A549 (cell line): ENCODE data around the gene FCSK. TPM values are rescaled to one million over a fixed set of nuclear protein-coding genes. Genes with fewer than 3 reads are reported as not detected.
"Not testable (repeated sequence)": the region's sequence is repeated elsewhere in the genome, so short reads cannot be mapped to it uniquely, and the experiment has no call there.

Experiments
- ATAC-seq, 2 experiments: fragments of 200-7000 bp in 1 of 2; fragments of >200 bp in 1 of 2; cut with Nextera tagmentation in 1 of 2; cut with Tn5 transposase in 1 of 2; 3 replicates each; pipeline versions ENCODE4 v1.8.0 to v1.9.1; 2018 to 2020; ENCODE audit warnings: mild to moderate bottlenecking in 1 of 2, moderate library complexity in 1 of 2
- CTCF ChIA-PET: fragments of 300-600 bp; sonication (Branson Sonifier 250); formaldehyde crosslinking; extraction: SDS; loops from one replicate; lab custom pipeline; 2021; ENCODE audit warnings: antibody characterized with exemption, inconsistent platforms; lab: Yijun Ruan, JAX
- POLR2A ChIA-PET: fragments of 350-600 bp; formaldehyde crosslinking; extraction: SDS; loops from one replicate; lab custom pipeline; 2021; ENCODE audit warnings: antibody characterized with exemption, inconsistent platforms; lab: Yijun Ruan, JAX
- DNase-seq, 2 experiments: peaks; one replicate each; pipeline versions ENCODE4 v3.0.0 to v3.0.0-alpha.2; 2011 to 2016; ENCODE audit warnings: low read depth in 1 of 2, low spot score in 1 of 2
- FAIRE-seq: peaks from 2 replicates; lab custom pipeline; 2011; peaks lifted over from hg19 to GRCh38; lab: Jason Lieb, UNC
- H3K27ac ChIP-seq, 2 experiments: fragments of >200 bp; sonication (Bioruptor Twin); formaldehyde crosslinking; 3 replicates each; pipeline ENCODE4 v1.5.1; 2016 to 2017
- H3K4me1 ChIP-seq: fragments of >200 bp; sonication (Bioruptor Twin); formaldehyde crosslinking; 3 replicates; pipeline ENCODE4 v1.6.1; 2016
- H3K4me2 ChIP-seq: fragments of >200 bp; sonication (Bioruptor Twin); formaldehyde crosslinking; 3 replicates; pipeline ENCODE4 v1.6.1; 2016
- H3K4me3 ChIP-seq: fragments of >200 bp; sonication (Bioruptor Twin); formaldehyde crosslinking; 3 replicates; pipeline ENCODE4 v1.5.1; 2016
- H3K9me3 ChIP-seq: fragments of >200 bp; sonication (Bioruptor Twin); formaldehyde crosslinking; 3 replicates; pipeline ENCODE4 v1.6.1; 2016
- CTCF ChIP-seq: fragments of >200 bp; sonication (Bioruptor Twin); formaldehyde crosslinking; IDR thresholded peaks from 3 replicates; pipeline ENCODE4 v1.5.1; 2016
- EHF ChIP-seq: fragments of 250-450 bp; sonication (Bioruptor Pico); IDR thresholded peaks from 2 replicates; pipeline ENCODE4 v1.5.0; 2020; ENCODE audit warnings: mild to moderate bottlenecking
- HEYL ChIP-seq: fragments of 250-450 bp; sonication (Bioruptor Pico); IDR thresholded peaks from 2 replicates; pipeline ENCODE4 v1.8.0; 2021; ENCODE audit warnings: mild to moderate bottlenecking, moderate library complexity
- HOXB13 ChIP-seq: fragments of 250-450 bp; sonication (Bioruptor Pico); IDR thresholded peaks from 2 replicates; pipeline ENCODE4 v1.5.0; 2020; ENCODE audit warnings: low read depth, mild to moderate bottlenecking, moderate library complexity
- JUNB ChIP-seq: fragments of >200 bp; sonication (Bioruptor Twin); formaldehyde crosslinking; IDR thresholded peaks from 2 replicates; pipeline ENCODE4 v1.6.1; 2016
- KDM1A ChIP-seq: fragments of 200-600 bp; sonication (generic); IDR thresholded peaks from 2 replicates; pipeline ENCODE4 v1.6.1; 2016; ENCODE audit warnings: low read depth, mild to moderate bottlenecking
- MAX ChIP-seq: IDR thresholded peaks from 2 replicates; pipeline ENCODE4 v1.6.1; 2012
- RAD21 ChIP-seq, 2 experiments: fragments of >200 bp in 1 of 2; sonication (Bioruptor Twin) in 1 of 2; formaldehyde crosslinking in 1 of 2; IDR thresholded peaks in 1 of 2; conservative IDR thresholded peaks in 1 of 2; 2 replicates in 1 of 2; 3 replicates in 1 of 2; pipeline ENCODE4 v1.6.1; 2012 to 2018; ENCODE audit warnings: inconsistent platforms in 1 of 2
- RARB ChIP-seq: fragments of 250-450 bp; sonication (Bioruptor Pico); IDR thresholded peaks from 2 replicates; pipeline ENCODE4 v1.8.0; 2021; ENCODE audit warnings: mild to moderate bottlenecking, moderate library complexity
- TFCP2L1 ChIP-seq: fragments of 250-450 bp; sonication (Bioruptor Pico); IDR thresholded peaks from 2 replicates; pipeline ENCODE4 v1.5.0; 2021; ENCODE audit warnings: mild to moderate bottlenecking
- USF2 ChIP-seq: fragments of 450-650 bp; IDR thresholded peaks from 2 replicates; pipeline ENCODE4 v1.6.1; 2014; ENCODE audit warnings: antibody characterized with exemption
- ZNF302 ChIP-seq: fragments of 250-450 bp; sonication (Bioruptor Pico); IDR thresholded peaks from 2 replicates; pipeline ENCODE4 v1.9.0; 2021; ENCODE audit warnings: inconsistent platforms, mild to moderate bottlenecking, moderate library complexity
- WGBS: methylation state at CpG from one replicate; pipeline ENCODE4 v1.1.6; 2017; ENCODE audit errors: missing lambda C conversion rate; 5-methylcytosine and 5-hydroxymethylcytosine counted together
- polyA plus RNA-seq, 4 experiments: library from polyadenylated mRNA; depleted of rRNA in 3 of 4; stranded (reverse); fragments of >200 nt; fragmentation: RNase III in 1 of 4; extraction: RNeasy Plus Mini Kit Qiagen cat#74134 plus additional on column Dnase treatment in 1 of 4; gene quantifications; 2 replicates in 3 of 4; 3 replicates in 1 of 4; pipeline ENCODE4 v1.2.3, GENCODE V29; 2011 to 2017

Gene FCSK
- polyA plus RNA-seq, 2 of the 4 experiments (the other 2 are of a cell fraction): 5.7 to 6.8 TPM

GRCh38 chr16:70450142-70451003, 4.0 kb upstream of the FCSK start:
- 92% methylated on average over 27 of the region's 37 CpGs for WGBS
- CTCF ChIA-PET: interaction anchor here (1.8 kb wide), 1 partner anchor 18 kb away, joined by 4 read pairs; no protein-coding TSS in a partner anchor
- H3K4me1 ChIP-seq, ATAC-seq, H3K4me3 ChIP-seq, FAIRE-seq, H3K9me3 ChIP-seq, H3K4me2 ChIP-seq, H3K27ac ChIP-seq, POLR2A ChIA-PET, DNase-seq: not testable (repeated sequence)

- H3K4me1 ChIP-seq: peaks cover 12% of the 10 kb centered on the region; the same call in 2 of the 3 replicates
- FAIRE-seq, ATAC-seq, POLR2A ChIA-PET, H3K9me3 ChIP-seq, H3K4me2 ChIP-seq, DNase-seq, H3K4me3 ChIP-seq, H3K27ac ChIP-seq: not testable (repeated sequence)
- 95% methylated on average over 17 of the region's 25 CpGs for WGBS
- CTCF ChIA-PET: interaction anchor here (1.8 kb wide), 1 partner anchor 19 kb away, joined by 4 read pairs; no protein-coding TSS in a partner anchor
Observed at GRCh38 chr16:70451004-70451340, 3.4 kb upstream of the FCSK start.

GRCh38 chr16:70453117-70453891, 1.1 kb upstream of the FCSK start:
- H3K4me2 ChIP-seq: peak overlapping the region; percentile 95
- H3K4me1 ChIP-seq: peaks cover 12% of the 10 kb centered on the region; the same call in 2 of the 3 replicates
- H3K9me3 ChIP-seq: no peaks in the 10 kb centered on the region
- ATAC-seq: no peak
- no peak for FAIRE-seq
- no peak for TF ChIP-seq TFCP2L1
- TF ChIP-seq CTCF: no peak
- no peak for TF ChIP-seq MAX
- no peak for TF ChIP-seq HEYL
- no peak for TF ChIP-seq JUNB
- TF ChIP-seq RARB (CRISPR knock-in tag): no peak
- TF ChIP-seq EHF (CRISPR knock-in tag): no peak
- TF ChIP-seq ZNF302 (CRISPR knock-in tag): no peak
- no peak for TF ChIP-seq HOXB13 (CRISPR knock-in tag)
- no peak for TF ChIP-seq RAD21 (conservative IDR thresholded peaks at IDR 0.05 in 1 of 2, IDR thresholded peaks at IDR 0.05 in 1 of 2)
- TF ChIP-seq USF2: no peak
- ChIA-PET POLR2A (interaction anchor here (0.7 to 2.2 kb wide), 8 partner anchors 15 to 78 kb away, joined by 3 to 27 read pairs (median 4); no protein-coding TSS in a partner anchor), CTCF (interaction anchor here (1.0 to 3.8 kb wide), 7 partner anchors 16 to 72 kb away, joined by 3 to 16 read pairs (median 4); no protein-coding TSS in a partner anchor)
- H3K27ac ChIP-seq: peak overlapping the region; percentile 96 to 97
- DNase-seq: no peak
- WGBS: 98% methylated on average over 11 of the region's 11 CpGs
- H3K4me3 ChIP-seq: peak overlapping the region; percentile 80

GRCh38 chr16:70453892-70454221, 538 bp upstream of the FCSK start:
- FAIRE-seq (no peak), ATAC-seq (peak in 1 of 2 experiments; percentile 64; a peak in 3 of 6 replicates), DNase-seq (peak in 1 of 2 experiments; percentile 67)
- Histone ChIP-seq H3K4me2 (peak overlapping the region; percentile 95), H3K27ac (peak overlapping the region; percentile 96 to 97), H3K4me3 (peak overlapping the region; percentile 80), H3K4me1 (peaks cover 12% of the 10 kb centered on the region; the same call in 2 of the 3 replicates), H3K9me3 (no peaks in the 10 kb centered on the region)
- 2% methylated on average over 8 of the region's 8 CpGs for WGBS
- POLR2A ChIA-PET: interaction anchor here (0.6 to 2.2 kb wide), 10 partner anchors 15 to 751 kb away, joined by 3 to 27 read pairs (median 4); partner anchors contain the start of gene COG4
- CTCF ChIA-PET: interaction anchor here (1.0 to 3.8 kb wide), 7 partner anchors 16 to 73 kb away, joined by 3 to 16 read pairs (median 4); no protein-coding TSS in a partner anchor
- TF ChIP-seq KDM1A: no peak
- peak; percentile 48; the same call in 1 of the 2 replicates for TF ChIP-seq MAX
- TF ChIP-seq USF2: peak; percentile 49
- peak in 1 of 2 experiments; percentile 9; a peak in 1 of 5 replicates for TF ChIP-seq RAD21 (conservative IDR thresholded peaks at IDR 0.05 in 1 of 2, IDR thresholded peaks at IDR 0.05 in 1 of 2)
